ENCODE data around the gene NTPCR.

DNA sequence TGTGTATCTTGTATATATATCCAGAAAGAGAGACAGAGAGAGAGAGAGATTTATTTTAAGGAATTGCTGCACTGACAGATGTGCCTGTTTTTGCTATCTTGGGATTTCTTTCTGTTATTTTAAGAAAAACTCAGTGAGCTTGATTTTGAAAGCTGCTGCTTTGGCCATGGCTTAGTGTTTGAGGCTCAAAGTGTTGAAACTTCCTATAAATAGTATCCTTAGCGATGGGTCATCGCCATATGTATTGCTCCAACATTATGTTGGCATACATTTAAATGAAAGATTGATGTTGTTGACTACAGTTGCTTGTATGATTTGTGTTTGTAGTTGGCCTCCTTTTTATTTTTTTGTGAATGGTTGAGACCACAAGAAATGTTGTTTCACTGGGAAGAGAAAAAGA lies 29.0 kb upstream of the NTPCR start:
- TF ChIP-seq GATA2 (IDR thresholded peaks at IDR 0.05; ENCODE audit: low read depth, low read length) (no peak), GATA3 (IDR thresholded peaks at IDR 0.05; ENCODE audit: low read depth, low read length) (no peak)
